HG03108 (cell line): ENCODE measurements around the gene CAND2.

Experiments used
- ATAC-seq: cut with Tn5 transposase; IDR thresholded peaks from one replicate; pipeline ENCODE4 v1.9.1; 2021; ENCODE audit warnings: moderate library complexity; ENCODE audit not compliant: unreplicated experiment

Gene CAND2

DNA sequence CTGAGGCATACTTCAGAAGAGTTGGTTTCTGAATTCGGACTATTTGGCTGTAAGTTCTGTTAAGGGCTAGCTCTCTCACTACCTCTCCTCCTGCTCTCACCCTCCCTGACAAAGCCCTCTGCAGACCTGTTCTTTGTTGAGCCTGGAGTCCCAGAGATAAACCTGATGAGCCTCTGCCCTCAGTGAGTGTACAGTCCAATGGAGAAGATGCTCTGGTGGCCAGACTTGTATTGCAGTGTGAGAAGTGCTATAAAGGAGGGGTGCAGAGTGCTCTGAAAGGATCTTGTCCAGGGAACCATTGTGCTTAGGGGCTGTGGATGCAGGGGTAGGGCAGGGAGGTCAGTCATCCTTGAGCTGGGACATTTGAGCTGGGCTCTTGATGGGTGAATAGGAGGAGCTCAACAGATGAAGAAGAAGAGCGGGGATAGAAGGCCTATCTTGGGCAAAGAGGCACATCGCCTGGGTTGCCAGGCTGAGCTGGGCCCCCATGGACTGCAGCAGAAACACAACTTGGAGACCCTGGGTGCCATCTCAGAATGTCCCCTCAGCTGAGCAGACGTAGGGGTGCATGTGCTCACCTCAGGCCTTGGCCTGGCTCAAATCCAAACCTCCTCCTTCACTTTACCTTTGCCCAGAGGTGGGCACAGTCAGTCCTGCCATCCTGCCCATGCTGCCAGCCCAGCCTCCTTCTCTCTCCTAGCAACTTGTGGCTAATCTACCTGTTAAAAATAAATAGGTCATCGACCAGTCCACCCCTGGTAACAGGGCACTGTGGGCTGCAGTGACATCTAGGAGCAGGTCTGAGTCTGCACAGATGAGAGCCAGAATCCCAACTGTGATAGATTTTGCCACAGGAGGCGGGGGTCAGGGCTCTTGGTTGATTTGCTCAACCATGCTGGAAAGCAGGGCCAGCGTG is 3.3 kb downstream of the CAND2 start:
- no peak for ATAC-seq

GRCh38 chr3:12803371-12803770 is 6.9 kb downstream of the CAND2 start:
- ATAC-seq = no peak

DNA sequence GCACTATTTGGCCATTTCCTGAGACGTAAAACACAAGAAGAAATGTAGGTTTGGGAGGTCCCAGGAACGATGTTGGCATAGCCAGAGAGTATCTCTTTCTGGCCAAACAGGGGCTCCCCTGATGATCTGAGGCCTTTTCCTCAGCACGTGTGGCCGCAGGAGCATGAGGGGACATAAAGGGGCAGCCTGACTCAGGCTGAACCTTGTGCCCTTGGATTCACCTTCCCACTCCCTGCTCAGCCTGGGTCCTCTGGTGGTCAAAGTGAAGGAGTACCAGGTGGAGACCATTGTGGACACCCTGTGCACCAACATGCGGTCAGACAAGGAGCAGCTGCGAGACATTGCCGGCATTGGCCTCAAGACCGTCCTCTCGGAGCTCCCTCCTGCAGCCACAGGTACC is 10.6 kb downstream of the CAND2 start:
- ATAC-seq = no peak

DNA sequence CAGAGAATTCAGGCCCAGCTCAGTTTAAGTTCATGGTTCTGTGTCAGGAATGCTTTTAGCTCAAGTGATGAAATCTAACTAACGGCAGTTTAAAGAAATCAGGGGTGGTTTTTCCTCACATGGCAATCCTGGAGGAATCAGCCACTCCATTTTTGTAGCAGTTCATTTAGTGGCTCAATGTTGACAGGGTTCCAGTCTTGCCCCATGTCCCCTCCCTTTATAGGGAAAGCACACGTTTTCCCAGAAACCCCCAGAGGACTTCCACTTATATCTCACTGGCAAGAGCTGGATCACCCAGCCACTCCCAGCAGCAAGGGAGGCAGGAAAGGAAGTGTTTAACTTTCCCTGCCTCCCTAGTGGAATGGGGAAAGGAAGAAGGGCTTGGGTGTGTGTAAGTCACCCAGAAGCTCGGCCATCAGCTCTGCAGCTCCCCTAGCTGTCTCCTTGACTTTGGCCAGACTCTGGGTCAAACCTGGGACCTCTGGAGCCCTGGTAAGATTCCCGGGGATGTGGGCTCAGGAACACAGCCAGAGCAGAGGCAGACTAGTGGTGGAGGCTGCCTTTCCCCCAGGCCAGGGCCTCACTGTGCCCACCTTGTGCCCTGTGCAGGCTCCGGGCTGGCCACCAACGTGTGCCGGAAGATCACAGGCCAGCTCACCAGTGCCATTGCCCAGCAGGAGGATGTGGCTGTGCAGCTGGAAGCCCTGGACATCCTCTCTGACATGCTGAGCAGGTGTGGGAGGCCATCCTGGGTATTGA is 11.3 kb downstream of the CAND2 start:
- no peak for ATAC-seq

DNA sequence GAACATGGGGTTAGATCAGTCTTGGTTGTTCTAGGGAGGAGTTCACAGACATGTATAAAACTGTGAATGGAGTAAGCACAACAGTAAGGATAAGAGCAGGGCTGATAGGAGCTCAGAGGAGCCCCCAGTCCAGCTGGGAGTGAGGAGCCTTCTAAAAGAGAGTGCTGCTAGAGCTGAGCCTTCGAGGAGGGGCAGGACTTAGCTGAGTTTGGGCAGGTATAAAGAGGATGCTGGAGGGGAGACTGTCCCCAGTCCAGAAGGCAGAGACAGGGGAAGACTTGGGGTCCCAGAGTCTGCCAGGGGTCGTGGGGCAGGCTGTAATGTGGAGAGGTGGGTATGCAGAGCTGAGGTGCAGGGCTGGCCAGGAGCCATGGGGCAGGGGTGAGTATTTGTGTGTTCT is 12.1 kb downstream of the CAND2 start:
- no peak for ATAC-seq

- ATAC-seq = no peak
Observed at GRCh38 chr3:12809001-12809400, 12.5 kb downstream of the CAND2 start.

DNA sequence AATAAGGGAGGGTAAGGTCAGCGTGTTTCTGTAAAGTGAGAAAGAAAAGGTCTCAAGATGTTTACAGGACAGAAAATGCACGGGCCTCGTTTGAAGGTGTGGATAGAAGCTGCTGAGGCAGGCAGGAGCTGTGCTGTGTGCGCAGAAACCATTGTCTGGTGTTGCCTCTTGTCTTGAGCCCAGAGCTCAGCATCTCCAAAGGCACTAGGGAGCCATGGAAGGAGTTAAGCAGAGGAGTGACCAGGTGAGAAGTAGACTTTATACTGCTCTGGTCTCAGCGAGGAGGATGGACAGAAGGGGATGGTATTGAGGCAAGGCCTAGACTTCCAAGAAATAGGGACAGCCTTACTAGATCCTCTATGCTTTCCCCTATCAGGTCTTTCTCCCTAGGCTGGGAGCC is 13.0 kb downstream of the CAND2 start:
- ATAC-seq = no peak

GRCh38 chr3:12810013-12810780 is 13.7 kb downstream of the CAND2 start:
- ATAC-seq = peak; percentile 98

DNA sequence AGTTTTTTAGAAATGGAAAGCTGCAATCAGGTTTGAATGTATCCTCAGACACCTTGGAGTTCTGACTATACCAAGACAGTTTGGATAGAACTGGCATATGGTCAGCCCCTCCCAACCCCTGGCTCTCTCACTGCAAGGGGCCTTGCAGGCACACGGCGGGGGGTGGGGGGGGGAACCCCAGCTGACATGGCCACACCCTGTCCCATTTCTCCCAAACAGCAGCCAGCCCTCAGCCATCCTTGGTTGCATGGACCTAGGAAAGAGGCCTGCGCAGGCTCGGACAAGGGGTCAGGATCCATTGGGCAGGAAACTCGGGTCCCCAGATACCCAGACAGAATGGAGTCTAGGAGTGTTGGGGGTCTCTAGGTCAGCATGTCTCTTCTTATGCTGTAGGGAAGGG is 14.5 kb downstream of the CAND2 start:
- ATAC-seq = no peak

- no peak for ATAC-seq
Observed at GRCh38 chr3:12812812-12813211, 16.3 kb downstream of the CAND2 start.

DNA sequence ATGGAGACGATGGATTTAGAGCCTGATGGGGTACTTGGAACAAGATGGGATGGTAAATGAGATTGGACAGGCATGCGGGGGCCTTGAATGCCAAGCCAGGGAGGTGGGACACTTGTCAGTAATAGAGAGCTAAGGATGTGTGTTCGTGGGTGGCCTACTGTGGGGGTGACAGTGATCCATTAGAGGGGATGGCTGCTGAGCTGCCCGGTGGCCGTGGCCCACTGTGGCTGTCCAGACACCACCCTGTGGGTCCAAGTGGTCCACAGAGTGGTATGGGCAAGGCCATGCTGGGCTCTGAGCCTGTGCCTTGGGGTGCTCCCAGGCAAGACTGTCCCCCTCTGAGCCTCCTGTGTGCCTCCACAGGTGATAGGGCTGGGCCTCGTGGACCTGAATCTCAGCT is 17.5 kb downstream of the CAND2 start:
- ATAC-seq = no peak

DNA sequence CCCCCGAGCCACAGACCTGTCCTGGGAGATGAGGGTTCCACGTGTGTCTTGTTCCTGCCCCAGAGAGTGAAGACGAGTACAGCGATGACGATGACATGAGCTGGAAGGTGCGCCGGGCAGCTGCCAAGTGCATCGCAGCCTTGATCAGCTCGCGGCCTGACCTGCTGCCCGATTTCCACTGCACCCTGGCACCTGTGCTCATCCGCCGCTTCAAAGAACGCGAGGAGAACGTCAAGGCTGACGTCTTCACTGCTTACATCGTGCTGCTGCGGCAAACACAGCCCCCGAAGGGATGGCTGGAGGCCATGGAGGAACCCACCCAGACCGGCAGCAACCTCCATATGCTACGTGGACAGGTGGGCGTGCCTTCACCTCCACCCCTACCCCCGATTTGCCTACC is 18.6 kb downstream of the CAND2 start:
- no peak for ATAC-seq

DNA sequence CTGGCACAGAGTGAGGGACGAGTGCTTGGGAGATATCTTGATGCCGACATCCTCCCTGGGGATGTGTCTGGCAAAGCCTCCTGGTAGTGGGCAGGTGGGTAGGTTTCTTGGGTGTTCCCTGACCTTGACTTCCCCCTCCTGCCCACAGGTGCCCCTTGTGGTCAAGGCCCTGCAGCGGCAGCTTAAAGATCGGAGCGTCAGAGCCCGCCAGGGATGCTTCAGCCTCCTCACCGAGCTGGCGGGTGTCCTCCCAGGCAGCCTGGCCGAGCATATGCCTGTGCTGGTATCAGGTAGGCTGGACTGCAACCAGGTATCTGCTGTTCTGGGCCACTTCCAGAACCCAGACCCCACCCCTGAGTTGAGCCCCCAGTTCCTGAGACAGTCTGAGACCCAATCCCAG is 19.2 kb downstream of the CAND2 start:
- no peak for ATAC-seq

DNA sequence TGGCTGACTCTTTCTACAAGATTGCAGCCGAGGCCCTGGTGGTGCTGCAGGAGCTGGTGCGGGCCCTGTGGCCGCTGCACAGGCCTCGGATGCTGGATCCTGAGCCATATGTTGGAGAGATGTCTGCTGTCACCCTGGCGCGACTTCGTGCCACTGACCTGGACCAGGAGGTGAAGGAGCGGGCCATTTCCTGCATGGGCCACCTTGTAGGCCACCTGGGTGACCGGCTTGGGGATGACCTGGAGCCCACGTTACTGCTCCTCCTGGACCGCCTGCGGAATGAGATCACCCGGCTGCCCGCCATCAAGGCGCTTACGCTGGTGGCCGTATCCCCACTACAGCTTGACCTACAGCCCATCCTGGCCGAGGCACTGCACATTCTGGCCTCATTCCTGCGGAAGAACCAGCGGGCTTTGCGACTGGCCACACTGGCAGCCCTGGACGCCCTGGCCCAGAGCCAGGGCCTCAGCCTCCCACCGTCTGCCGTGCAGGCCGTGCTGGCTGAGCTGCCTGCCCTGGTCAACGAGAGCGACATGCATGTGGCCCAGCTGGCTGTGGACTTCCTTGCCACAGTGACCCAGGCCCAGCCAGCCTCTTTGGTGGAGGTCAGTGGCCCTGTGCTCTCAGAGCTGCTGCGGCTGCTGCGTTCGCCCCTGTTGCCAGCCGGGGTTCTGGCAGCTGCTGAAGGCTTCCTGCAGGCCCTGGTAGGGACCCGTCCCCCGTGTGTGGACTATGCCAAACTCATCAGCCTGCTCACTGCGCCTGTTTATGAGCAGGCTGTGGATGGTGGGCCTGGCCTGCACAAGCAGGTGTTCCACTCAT is 20.3 kb downstream of the CAND2 start:
- ATAC-seq = no peak

DNA sequence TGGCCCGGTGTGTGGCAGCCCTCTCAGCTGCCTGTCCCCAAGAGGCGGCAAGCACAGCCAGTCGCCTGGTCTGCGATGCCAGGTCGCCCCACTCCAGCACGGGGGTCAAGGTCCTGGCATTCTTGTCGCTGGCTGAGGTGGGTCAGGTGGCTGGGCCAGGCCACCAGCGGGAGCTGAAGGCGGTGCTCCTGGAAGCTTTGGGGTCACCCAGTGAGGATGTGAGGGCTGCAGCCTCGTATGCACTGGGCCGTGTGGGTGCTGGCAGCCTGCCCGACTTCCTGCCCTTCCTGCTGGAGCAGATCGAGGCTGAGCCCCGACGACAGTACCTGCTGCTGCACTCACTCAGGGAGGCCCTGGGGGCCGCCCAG is 20.8 kb downstream of the CAND2 start:
- no peak for ATAC-seq

DNA sequence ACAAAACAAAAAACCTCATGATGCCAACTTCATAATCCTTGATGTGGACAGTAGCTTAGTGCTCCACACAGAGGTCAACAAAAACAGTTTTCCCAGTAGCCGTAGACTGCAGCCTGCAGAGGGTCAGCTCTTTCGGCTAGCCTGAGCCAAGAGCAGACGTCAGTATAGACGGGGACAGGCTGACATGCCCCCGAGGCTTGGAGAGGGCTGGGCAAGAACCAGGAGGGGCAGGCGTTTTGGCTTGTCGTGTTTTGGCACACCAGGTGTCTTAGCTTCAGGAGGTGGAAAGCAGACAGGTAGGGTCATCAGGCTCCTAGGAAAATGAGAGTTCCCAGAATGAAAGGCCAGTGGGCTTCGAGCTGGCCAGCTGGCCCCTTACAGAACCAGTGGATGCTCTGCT is 21.8 kb downstream of the CAND2 start:
- no peak for ATAC-seq

DNA sequence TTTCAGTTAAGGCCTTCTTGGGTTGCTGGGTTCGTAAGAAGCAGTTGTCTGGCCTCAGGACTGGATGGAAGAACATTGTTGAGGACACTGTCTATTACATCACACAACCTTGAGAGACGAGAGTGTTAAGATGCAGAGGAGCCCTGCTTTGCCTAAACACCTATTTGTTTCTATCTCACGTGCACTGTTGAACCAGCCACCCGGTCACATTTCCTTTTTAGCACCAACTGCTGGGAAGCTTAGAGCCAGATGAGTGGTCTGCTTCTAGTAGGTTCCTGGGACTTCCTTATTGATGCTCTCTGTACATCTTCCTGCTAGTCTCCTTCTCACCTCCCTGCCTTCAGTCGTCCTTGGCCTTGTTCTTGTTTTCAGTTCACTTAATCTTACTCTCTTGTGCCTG is 22.3 kb downstream of the CAND2 start:
- ATAC-seq = no peak

- ATAC-seq = no peak
Observed at GRCh38 chr3:12822725-12823373, 26.4 kb downstream of the CAND2 start.

DNA sequence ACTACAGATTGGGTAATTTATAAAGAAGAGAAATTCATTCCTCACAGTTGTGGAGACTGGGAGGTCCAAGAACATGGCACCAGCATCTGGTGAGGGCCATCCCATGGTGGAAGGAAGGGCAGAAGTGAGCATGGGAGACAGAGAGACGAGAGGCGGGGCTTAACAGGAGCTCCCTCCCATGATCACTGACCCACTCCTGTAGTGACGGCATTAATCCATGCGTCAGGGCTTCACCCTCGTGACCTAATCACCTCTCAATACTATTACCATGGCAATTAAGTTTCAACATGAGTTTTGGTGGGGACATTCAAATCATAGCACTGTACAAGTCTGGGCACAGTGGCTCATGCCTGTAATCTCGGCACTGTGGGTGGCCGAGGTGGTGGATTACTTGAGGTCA is 27.8 kb downstream of the CAND2 start:
- ATAC-seq = no peak

GRCh38 chr3:12825156-12825555 is 28.7 kb downstream of the CAND2 start:
- ATAC-seq = no peak
